ENCODE measurements around the gene NPVF. TPM values are rescaled to one million over a fixed set of nuclear protein-coding genes. Genes with fewer than 3 reads are reported as not detected.
A peak's percentile ranks its signal among the peaks of the same experiment; 100 is the strongest.

NPVF gene
- total RNA-seq, 3 donors from 2014 or later (not counting 1 experiment from before 2014, with no cell fraction given) = not detected

DNA sequence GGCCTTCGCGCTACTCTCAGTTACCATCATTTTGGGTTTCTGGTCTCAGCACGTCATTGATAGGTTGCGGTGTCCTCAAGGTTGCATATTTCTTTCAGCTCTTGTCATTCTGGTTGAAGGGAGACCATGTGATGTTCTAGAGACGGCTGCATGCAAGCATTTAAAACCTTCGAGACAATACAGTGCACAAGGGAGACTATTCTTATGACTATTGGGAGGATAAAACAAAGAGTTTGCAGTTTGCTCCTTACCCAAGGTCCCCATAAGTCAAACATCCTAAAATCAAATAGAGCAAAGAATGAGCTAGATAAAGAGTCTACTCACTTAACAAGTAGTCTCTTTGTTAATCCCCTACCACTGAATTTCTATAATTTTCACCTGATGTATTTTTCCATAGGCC lies 39.1 kb downstream of the NPVF start:
- ATAC-seq (no peak), DNase-seq (no peak)
- TF ChIP-seq, protein P1, sequence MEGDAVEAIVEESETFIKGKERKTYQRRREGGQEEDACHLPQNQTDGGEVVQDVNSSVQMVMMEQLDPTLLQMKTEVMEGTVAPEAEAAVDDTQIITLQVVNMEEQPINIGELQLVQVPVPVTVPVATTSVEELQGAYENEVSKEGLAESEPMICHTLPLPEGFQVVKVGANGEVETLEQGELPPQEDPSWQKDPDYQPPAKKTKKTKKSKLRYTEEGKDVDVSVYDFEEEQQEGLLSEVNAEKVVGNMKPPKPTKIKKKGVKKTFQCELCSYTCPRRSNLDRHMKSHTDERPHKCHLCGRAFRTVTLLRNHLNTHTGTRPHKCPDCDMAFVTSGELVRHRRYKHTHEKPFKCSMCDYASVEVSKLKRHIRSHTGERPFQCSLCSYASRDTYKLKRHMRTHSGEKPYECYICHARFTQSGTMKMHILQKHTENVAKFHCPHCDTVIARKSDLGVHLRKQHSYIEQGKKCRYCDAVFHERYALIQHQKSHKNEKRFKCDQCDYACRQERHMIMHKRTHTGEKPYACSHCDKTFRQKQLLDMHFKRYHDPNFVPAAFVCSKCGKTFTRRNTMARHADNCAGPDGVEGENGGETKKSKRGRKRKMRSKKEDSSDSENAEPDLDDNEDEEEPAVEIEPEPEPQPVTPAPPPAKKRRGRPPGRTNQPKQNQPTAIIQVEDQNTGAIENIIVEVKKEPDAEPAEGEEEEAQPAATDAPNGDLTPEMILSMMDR (IDR thresholded peaks at IDR 0.05) = no peak
- Mint-ChIP-seq H3K4me1 (no peaks in the 10 kb centered on the region), H3K4me3 (no peak overlapping the region), H3K9me3 (no peaks in the 10 kb centered on the region), H3K36me3 (no peaks in the 10 kb centered on the region), H3K27ac (no peak overlapping the region), H3K27me3 (ENCODE audit: low read depth in 2 of 2) (peaks cover 16 to 40% of the 10 kb centered on the region in 2 donors)
- H3K27me3 ChIP-seq (ENCODE audit: control insufficient read depth, insufficient read depth, low read length) = no peaks in the 10 kb centered on the region
- H3K27ac ChIP-seq (ENCODE audit: low read length) = no peak overlapping the region
- intact Hi-C loops (cut with micrococcal nuclease) = no loop called here
- H3K9me3 ChIP-seq (ENCODE audit: control insufficient read depth, insufficient read depth, low read length) = no peaks in the 10 kb centered on the region
- 90% methylated on average over 6 of the region's 6 CpGs for WGBS (ENCODE audit: insufficient coverage)
- no peak overlapping the region for H3K4me3 ChIP-seq (ENCODE audit: low read length)
- H3K36me3 ChIP-seq (ENCODE audit: control insufficient read depth, insufficient read depth, low read length) = no peaks in the 10 kb centered on the region
- no peaks in the 10 kb centered on the region for H3K4me1 ChIP-seq (ENCODE audit: control insufficient read depth, insufficient read depth, low read length)

DNA sequence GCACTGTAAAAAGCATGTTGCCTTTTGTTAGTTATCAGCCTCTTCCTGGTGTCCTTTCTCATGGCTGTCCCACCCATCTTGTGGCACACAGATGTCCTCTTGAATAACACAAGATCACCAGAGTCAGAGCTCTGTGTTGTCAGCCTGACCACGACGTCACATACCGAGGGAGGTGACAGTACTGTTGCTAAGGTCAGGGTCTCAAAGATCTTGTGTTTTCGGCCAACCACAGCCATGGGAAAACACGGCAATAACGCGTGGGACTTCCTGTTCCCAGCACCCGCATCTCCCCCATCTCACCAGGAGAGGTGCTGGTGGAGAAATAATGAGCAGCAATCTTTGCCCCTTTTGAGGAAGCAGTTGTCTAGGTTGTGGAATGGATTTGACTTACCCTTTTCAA lies 40.4 kb downstream of the NPVF start:
- Histone ChIP-seq H3K27me3 (ENCODE audit: control insufficient read depth, insufficient read depth, low read length) (no peaks in the 10 kb centered on the region), H3K4me3 (ENCODE audit: low read length) (no peak overlapping the region), H3K4me1 (ENCODE audit: control insufficient read depth, insufficient read depth, low read length) (no peaks in the 10 kb centered on the region), H3K36me3 (ENCODE audit: control insufficient read depth, insufficient read depth, low read length) (no peaks in the 10 kb centered on the region), H3K27ac (ENCODE audit: low read length) (no peak overlapping the region), H3K9me3 (ENCODE audit: control insufficient read depth, insufficient read depth, low read length) (no peaks in the 10 kb centered on the region)
- no peaks in the 10 kb centered on the region for H3K9me3 Mint-ChIP-seq
- DNase-seq (no peak), ATAC-seq (no peak)
- TF ChIP-seq, protein P1 (IDR thresholded peaks at IDR 0.05) = no peak
- WGBS (ENCODE audit: insufficient coverage) = 72% methylated on average over 4 of the region's 8 CpGs
- intact Hi-C loops (cut with micrococcal nuclease) = no loop called here
- H3K4me1 Mint-ChIP-seq = no peaks in the 10 kb centered on the region
- no peaks in the 10 kb centered on the region for H3K36me3 Mint-ChIP-seq
- no peak overlapping the region for H3K4me3 Mint-ChIP-seq
- no peak overlapping the region for H3K27ac Mint-ChIP-seq
- H3K27me3 Mint-ChIP-seq (ENCODE audit: low read depth in 2 of 2) = peaks cover 9 to 33% of the 10 kb centered on the region in 2 donors

DNA sequence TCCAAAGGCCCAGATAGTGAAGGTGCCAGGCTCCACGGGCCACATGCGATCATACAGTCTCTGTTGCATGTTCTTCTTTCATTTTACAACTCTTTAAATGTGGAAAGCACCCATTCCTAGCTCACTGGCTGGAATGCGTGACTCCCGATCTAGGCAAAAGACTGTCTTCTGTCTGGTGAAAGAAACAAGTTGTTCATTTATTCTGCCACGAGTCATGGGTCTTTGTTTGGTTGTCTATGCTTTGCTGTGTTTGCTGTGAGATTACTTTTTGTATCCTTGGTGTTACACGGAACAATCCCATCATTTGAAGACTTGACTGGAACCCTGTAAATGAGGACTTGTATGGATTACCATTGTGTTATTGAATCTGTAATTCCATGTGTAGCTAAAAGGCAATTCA lies 41.9 kb downstream of the NPVF start:
- no peak for DNase-seq
- Histone ChIP-seq H3K4me3 (ENCODE audit: low read length) (no peak overlapping the region), H3K4me1 (ENCODE audit: control insufficient read depth, insufficient read depth, low read length) (no peaks in the 10 kb centered on the region), H3K27me3 (ENCODE audit: control insufficient read depth, insufficient read depth, low read length) (no peaks in the 10 kb centered on the region), H3K9me3 (ENCODE audit: control insufficient read depth, insufficient read depth, low read length) (no peaks in the 10 kb centered on the region), H3K27ac (ENCODE audit: low read length) (no peak overlapping the region), H3K36me3 (ENCODE audit: control insufficient read depth, insufficient read depth, low read length) (no peaks in the 10 kb centered on the region)
- H3K36me3 Mint-ChIP-seq = no peaks in the 10 kb centered on the region
- no peak for ATAC-seq
- H3K4me3 Mint-ChIP-seq = no peak overlapping the region
- H3K27me3 Mint-ChIP-seq (ENCODE audit: low read depth in 2 of 2) = peaks cover 13 to 23% of the 10 kb centered on the region in 2 donors
- H3K27ac Mint-ChIP-seq = no peak overlapping the region
- no peaks in the 10 kb centered on the region for H3K9me3 Mint-ChIP-seq
- WGBS (ENCODE audit: insufficient coverage) = 92% methylated on average over 6 of the region's 6 CpGs
- H3K4me1 Mint-ChIP-seq = no peaks in the 10 kb centered on the region
- TF ChIP-seq, protein P1 (IDR thresholded peaks at IDR 0.05) = no peak
- intact Hi-C loops (cut with micrococcal nuclease) = no loop called here

DNA sequence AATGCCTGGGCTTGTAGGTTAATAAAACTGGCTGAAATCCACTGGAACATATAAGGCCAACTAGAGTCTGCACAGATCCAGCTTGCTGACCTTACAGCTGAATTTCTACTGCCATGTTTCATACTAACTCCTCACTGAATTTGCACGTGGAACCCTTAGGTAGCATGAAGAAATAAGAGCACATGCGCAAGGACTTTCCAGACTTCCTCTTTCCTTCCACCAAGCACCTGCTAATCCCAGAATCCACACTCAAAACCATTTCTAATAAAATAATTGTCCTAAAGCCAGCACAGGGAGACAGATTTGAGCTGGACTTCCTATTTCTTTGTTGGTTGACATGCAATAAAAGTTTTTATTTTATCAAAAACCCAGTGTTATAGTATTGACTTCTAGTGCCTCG lies 46.8 kb downstream of the NPVF start:
- Histone ChIP-seq H3K36me3 (ENCODE audit: control insufficient read depth, insufficient read depth, low read length) (no peaks in the 10 kb centered on the region), H3K27me3 (ENCODE audit: control insufficient read depth, insufficient read depth, low read length) (no peaks in the 10 kb centered on the region), H3K4me1 (ENCODE audit: control insufficient read depth, insufficient read depth, low read length) (peaks cover 18% of the 10 kb centered on the region), H3K27ac (ENCODE audit: low read length) (no peak overlapping the region), H3K9me3 (ENCODE audit: control insufficient read depth, insufficient read depth, low read length) (no peaks in the 10 kb centered on the region), H3K4me3 (ENCODE audit: low read length) (no peak overlapping the region)
- intact Hi-C loops (cut with micrococcal nuclease) = no loop called here
- no peak for DNase-seq
- Mint-ChIP-seq H3K27me3 (ENCODE audit: low read depth in 2 of 2) (peaks cover 13 to 17% of the 10 kb centered on the region in 2 donors), H3K9me3 (no peaks in the 10 kb centered on the region), H3K4me3 (peak overlapping the region; percentile 88), H3K36me3 (no peaks in the 10 kb centered on the region), H3K27ac (no peak overlapping the region), H3K4me1 (peaks cover 15 to 22% of the 10 kb centered on the region in 2 donors)
- 85% methylated on average over 3 of the region's 3 CpGs for WGBS (ENCODE audit: insufficient coverage)
- no peak for ATAC-seq
- TF ChIP-seq, protein P1 (IDR thresholded peaks at IDR 0.05) = no peak
